ENCODE results near the gene TLCD4. TPM values are rescaled to one million over a fixed set of nuclear protein-coding genes. Genes with fewer than 3 reads are reported as not detected.
A peak's percentile ranks its signal among the peaks of the same experiment; 100 is the strongest.

TLCD4 gene
- total and polyA plus RNA-seq, 8 donors: 1.6 to 20.1 (median 7.7) TPM

DNA sequence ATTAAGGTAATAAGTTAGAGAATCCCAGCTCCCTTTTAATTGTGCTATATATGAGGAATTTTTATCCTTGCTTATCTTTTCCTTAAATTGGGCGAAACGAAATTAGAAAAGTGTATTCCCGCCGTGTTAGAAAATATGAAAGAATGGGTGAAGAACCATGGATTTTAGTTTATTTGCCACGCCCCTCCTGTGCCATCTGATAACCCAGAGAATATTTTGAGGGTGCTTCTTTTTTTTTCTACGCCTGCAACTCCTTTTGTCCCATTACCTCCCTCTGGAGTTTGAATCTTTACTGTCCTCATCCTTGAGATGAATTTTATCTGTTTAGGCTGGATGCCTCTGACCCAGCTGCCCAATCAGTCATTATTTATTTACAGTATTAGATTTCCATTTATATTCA, 1.6 kb downstream of the TLCD4 start:
- no peaks in the 10 kb centered on the region for H3K36me3 ChIP-seq
- no peak for DNase-seq
- 84 to 91% (median 89%) methylated on average over 6 of the region's 6 CpGs for WGBS, 5 donors
- peaks cover 0 to 16% (median 0%) of the 10 kb centered on the region in 3 donors for H3K27me3 ChIP-seq
- peaks cover 14 to 51% (median 34%) of the 10 kb centered on the region in 4 donors for H3K4me1 ChIP-seq
- intact Hi-C loops (cut with DNase I; ENCODE audit: low total_unique reads): no loop called here
- peak overlapping the region in 1 of 4 donors; percentile 88 for H3K4me3 ChIP-seq
- H3K27ac ChIP-seq: no peak overlapping the region
- no peaks in the 10 kb centered on the region for H3K9me3 ChIP-seq
- no peak for TF ChIP-seq POLR2AphosphoS5 (IDR thresholded peaks at IDR 0.05)

DNA sequence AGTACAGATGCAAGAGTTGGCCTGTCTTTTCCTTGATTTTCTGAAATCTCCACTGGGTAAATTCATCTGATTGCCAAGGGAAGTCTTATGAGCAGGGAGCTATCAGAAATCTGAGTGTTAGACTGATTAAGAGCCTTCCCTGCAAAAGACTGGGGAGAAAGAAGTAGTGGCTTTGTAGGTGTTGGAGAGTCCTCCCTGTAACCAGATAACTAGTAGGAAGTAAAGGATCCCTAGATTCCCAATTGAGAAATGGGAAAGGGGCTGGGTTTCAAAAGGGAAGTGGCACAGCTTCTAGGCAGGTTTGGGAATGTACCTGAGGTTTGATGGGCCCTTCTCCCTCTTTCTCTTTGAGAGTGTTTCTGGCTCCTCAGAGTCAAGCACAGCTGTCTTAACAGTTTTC, 2.1 kb downstream of the TLCD4 start:
- no peak overlapping the region for H3K4me3 ChIP-seq
- H3K27me3 ChIP-seq: peaks cover 0 to 16% (median 0%) of the 10 kb centered on the region in 3 donors
- peaks cover 14 to 51% (median 34%) of the 10 kb centered on the region in 4 donors for H3K4me1 ChIP-seq
- H3K9me3 ChIP-seq: no peaks in the 10 kb centered on the region
- H3K36me3 ChIP-seq: no peaks in the 10 kb centered on the region
- no peak for TF ChIP-seq EP300 (IDR thresholded peaks at IDR 0.05)
- no peak for TF ChIP-seq POLR2A (IDR thresholded peaks at IDR 0.05)
- DNase-seq: no peak
- no peak overlapping the region for H3K27ac ChIP-seq
- intact Hi-C loops (cut with DNase I; ENCODE audit: low total_unique reads): no loop called here

DNA sequence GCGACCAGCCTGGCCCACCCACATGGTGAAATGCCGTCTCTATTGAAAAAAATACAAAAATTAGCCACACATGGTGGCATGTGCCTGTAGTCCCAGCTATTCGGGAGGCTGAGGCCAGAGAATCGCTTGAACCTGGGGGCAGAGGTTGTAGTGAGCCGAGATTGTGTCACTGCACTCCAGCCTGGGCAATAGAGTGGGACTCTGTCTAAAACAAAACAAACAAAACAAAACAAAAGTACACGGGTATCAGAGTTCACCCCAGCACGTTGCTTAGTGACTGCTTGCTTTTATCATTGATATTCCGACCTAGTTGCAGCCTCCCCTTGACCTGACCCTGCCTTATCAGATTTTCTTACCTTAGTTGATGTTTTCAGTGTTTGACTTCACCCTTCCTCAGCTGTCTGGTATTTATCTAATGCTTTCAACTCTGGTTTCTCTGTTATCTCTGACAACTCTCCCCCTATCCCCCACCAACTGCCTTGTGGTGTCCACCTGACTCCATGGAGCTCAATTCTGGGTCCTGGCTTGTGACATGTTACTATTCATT, 5.1 kb downstream of the TLCD4 start:
- peaks cover 13 to 41% (median 23%) of the 10 kb centered on the region in 4 donors for H3K4me1 ChIP-seq
- DNase-seq: peak in 1 of 2 donors; percentile 13
- peak overlapping the region in 1 of 5 donors; percentile 11 for H3K27ac ChIP-seq
- TF ChIP-seq POLR2AphosphoS5 (IDR thresholded peaks at IDR 0.05) (no peak), POLR2A (IDR thresholded peaks at IDR 0.05) (no peak), EP300 (IDR thresholded peaks at IDR 0.05) (no peak)
- TF ChIP-seq, protein P1, sequence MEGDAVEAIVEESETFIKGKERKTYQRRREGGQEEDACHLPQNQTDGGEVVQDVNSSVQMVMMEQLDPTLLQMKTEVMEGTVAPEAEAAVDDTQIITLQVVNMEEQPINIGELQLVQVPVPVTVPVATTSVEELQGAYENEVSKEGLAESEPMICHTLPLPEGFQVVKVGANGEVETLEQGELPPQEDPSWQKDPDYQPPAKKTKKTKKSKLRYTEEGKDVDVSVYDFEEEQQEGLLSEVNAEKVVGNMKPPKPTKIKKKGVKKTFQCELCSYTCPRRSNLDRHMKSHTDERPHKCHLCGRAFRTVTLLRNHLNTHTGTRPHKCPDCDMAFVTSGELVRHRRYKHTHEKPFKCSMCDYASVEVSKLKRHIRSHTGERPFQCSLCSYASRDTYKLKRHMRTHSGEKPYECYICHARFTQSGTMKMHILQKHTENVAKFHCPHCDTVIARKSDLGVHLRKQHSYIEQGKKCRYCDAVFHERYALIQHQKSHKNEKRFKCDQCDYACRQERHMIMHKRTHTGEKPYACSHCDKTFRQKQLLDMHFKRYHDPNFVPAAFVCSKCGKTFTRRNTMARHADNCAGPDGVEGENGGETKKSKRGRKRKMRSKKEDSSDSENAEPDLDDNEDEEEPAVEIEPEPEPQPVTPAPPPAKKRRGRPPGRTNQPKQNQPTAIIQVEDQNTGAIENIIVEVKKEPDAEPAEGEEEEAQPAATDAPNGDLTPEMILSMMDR (IDR thresholded peaks at IDR 0.05): no peak
- H3K27me3 ChIP-seq: peaks cover 0 to 12% (median 0%) of the 10 kb centered on the region in 3 donors
- intact Hi-C loops (cut with DNase I; ENCODE audit: low total_unique reads): no loop called here
- no peaks in the 10 kb centered on the region for H3K9me3 ChIP-seq
- H3K4me3 ChIP-seq: no peak overlapping the region
- H3K36me3 ChIP-seq: no peaks in the 10 kb centered on the region
- 33 to 53% (median 42%) methylated on average over 8 of the region's 8 CpGs for WGBS, 5 donors

DNA sequence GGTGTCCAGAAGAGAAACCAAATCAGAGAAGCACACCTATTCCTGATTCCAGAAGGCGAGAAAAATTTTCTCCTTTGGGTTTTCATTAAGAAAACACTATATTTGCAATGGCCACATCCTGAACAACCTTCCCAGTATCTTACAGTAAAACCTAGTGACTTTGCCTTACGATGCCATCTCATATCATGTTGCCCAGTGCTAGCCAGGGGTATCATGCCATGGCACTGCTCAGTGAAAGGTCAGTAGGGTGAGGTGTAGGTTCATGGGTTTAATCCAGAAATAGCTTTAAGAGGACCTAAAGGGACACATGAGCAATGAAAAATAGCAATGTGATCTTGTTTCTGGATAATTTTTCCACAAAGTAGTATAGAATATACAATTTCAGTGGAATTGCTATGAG, 7.2 kb downstream of the TLCD4 start:
- Histone ChIP-seq H3K4me3 (no peak overlapping the region), H3K4me1 (peaks cover 5 to 26% (median 14%) of the 10 kb centered on the region in 4 donors), H3K27ac (no peak overlapping the region), H3K9me3 (no peaks in the 10 kb centered on the region), H3K36me3 (no peaks in the 10 kb centered on the region), H3K27me3 (no peaks in the 10 kb centered on the region)
- WGBS, 5 donors: 87 to 100% (median 96%) methylated on average over 2 of the region's 2 CpGs
- TF ChIP-seq EP300 (IDR thresholded peaks at IDR 0.05) (no peak), POLR2AphosphoS5 (IDR thresholded peaks at IDR 0.05) (no peak), POLR2A (IDR thresholded peaks at IDR 0.05) (no peak)
- TF ChIP-seq, protein P1 (IDR thresholded peaks at IDR 0.05): no peak
- DNase-seq: no peak
- intact Hi-C loops (cut with DNase I; ENCODE audit: low total_unique reads): no loop called here

DNA sequence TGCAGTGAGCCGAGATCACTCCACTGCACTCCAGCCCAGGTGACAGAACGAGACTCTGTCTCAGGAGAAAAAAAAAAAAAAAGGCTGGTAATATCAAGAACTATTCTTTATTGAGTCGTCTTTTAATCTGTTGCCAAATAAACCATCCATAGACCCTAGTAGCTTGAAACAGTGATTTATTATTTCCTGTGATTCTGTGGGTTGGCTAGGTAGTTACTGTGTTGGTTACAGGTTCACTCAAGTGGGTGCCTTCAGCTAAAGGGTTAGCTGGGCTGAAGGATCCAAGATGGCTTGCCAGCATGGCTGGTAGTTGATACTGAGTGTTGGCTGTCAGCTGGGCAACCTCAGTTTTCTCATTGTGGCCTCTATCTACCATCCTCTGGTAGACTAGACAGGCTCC, 9.2 kb downstream of the TLCD4 start:
- Histone ChIP-seq H3K4me3 (no peak overlapping the region), H3K27me3 (no peaks in the 10 kb centered on the region), H3K9me3 (no peaks in the 10 kb centered on the region), H3K36me3 (no peaks in the 10 kb centered on the region), H3K27ac (no peak overlapping the region), H3K4me1 (peaks cover 5 to 11% (median 11%) of the 10 kb centered on the region in 4 donors)
- WGBS, 5 donors: 63 to 91% (median 90%) methylated on average over 3 of the region's 3 CpGs
- intact Hi-C loops (cut with DNase I; ENCODE audit: low total_unique reads): no loop called here
- no peak for DNase-seq
- TF ChIP-seq POLR2A (IDR thresholded peaks at IDR 0.05): no peak
- no peak for TF ChIP-seq EP300 (IDR thresholded peaks at IDR 0.05)
- TF ChIP-seq POLR2AphosphoS5 (IDR thresholded peaks at IDR 0.05): no peak
- TF ChIP-seq, protein P1 (IDR thresholded peaks at IDR 0.05): no peak

Data from stomach (tissue), 9 donors.